ENCODE data around the gene ZNF586.

ZNF586 gene

GRCh38 chr19:57814505-57815246 lies 45.2 kb downstream of the ZNF586 start, which contains the start of gene ZNF552 (continued):
- peak; percentile 49; the same call in 1 of the 2 replicates for TF ChIP-seq ZBTB20 (tag by site-specific recombination; IDR thresholded peaks at IDR 0.05)
- no peak for TF ChIP-seq ZNF221 (tag by site-specific recombination; IDR thresholded peaks at IDR 0.05; ENCODE audit: borderline replicate concordance)
- TF ChIP-seq ZBTB8A (tag by site-specific recombination; IDR thresholded peaks at IDR 0.05) = peak; percentile 48
- peak; percentile 23; the same call in 1 of the 2 replicates for TF ChIP-seq YY2 (tag by site-specific recombination; IDR thresholded peaks at IDR 0.05)
- TF ChIP-seq ZNF561 (tag by site-specific recombination; IDR thresholded peaks at IDR 0.05; ENCODE audit: borderline replicate concordance) = peak; percentile 14; the same call in 1 of the 2 replicates
- TF ChIP-seq PRDM1 (tag by site-specific recombination; IDR thresholded peaks at IDR 0.05) = no peak
- no peak for TF ChIP-seq ZNF513 (tag by site-specific recombination; IDR thresholded peaks at IDR 0.05)
- peak; percentile 42; the same call in 1 of the 2 replicates for TF ChIP-seq ZNF518A (tag by site-specific recombination; conservative IDR thresholded peaks at IDR 0.05; ENCODE audit: low read depth)
- no peak for TF ChIP-seq ZBTB7A (tag by site-specific recombination; IDR thresholded peaks at IDR 0.05; ENCODE audit: low read depth)
- TF ChIP-seq GLIS2 (tag by site-specific recombination; IDR thresholded peaks at IDR 0.05) = no peak
- TF ChIP-seq ZNF600 (tag by site-specific recombination; IDR thresholded peaks at IDR 0.05) = peak; percentile 89
- peak; percentile 44; the same call in 1 of the 2 replicates for TF ChIP-seq SP7 (tag by site-specific recombination; IDR thresholded peaks at IDR 0.05)
- peak; percentile 100 for TF ChIP-seq PRDM10 (tag by site-specific recombination; IDR thresholded peaks at IDR 0.05)
- TF ChIP-seq SCRT2 (tag by site-specific recombination; IDR thresholded peaks at IDR 0.05) = peak; percentile 85
- TF ChIP-seq ZNF335 (tag by site-specific recombination; conservative IDR thresholded peaks at IDR 0.05) = peak; percentile 89
- TF ChIP-seq ZBTB11 (tag by site-specific recombination; conservative IDR thresholded peaks at IDR 0.05; ENCODE audit: low read depth) = peak; percentile 36; the same call in 1 of the 2 replicates
- TF ChIP-seq CTCF (tag by site-specific recombination; IDR thresholded peaks at IDR 0.05) = peak; percentile 19; the same call in 1 of the 2 replicates
- TF ChIP-seq ZBTB6 (tag by site-specific recombination; IDR thresholded peaks at IDR 0.05) = no peak
- TF ChIP-seq GLIS1 (tag by site-specific recombination; IDR thresholded peaks at IDR 0.05) = peak; percentile 64; the same call in 1 of the 2 replicates
- TF ChIP-seq ZBTB17 (tag by site-specific recombination; IDR thresholded peaks at IDR 0.05) = peak; percentile 79
- TF ChIP-seq ZNF223 (tag by site-specific recombination; IDR thresholded peaks at IDR 0.05) = peak; percentile 46; the same call in 1 of the 2 replicates
- TF ChIP-seq ZXDB (tag by site-specific recombination; IDR thresholded peaks at IDR 0.05) = peak; percentile 87

Data from HEK293 (cell line).